LNCAP (cell line): ENCODE data around the gene CDH4.

Experiments
- CTCF ChIP-seq: fragments of 450-650 bp; IDR thresholded peaks from 2 replicates; pipeline ENCODE4 v1.5.1; 2017; ENCODE audit warnings: mild to moderate bottlenecking

CDH4 gene

GRCh38 chr20:61770113-61770585, 518.1 kb downstream of the CDH4 start:
- no peak for TF ChIP-seq CTCF

GRCh38 chr20:61771805-61772350, 519.8 kb downstream of the CDH4 start:
- no peak for TF ChIP-seq CTCF

- TF ChIP-seq CTCF = no peak
Observed at GRCh38 chr20:61772828-61773631, 521.0 kb downstream of the CDH4 start.

- no peak for TF ChIP-seq CTCF
Observed at GRCh38 chr20:61773926-61774587, 522.0 kb downstream of the CDH4 start.

GRCh38 chr20:61775423-61775822, 523.4 kb downstream of the CDH4 start:
- TF ChIP-seq CTCF = no peak

- TF ChIP-seq CTCF = no peak
Observed at GRCh38 chr20:61776491-61777075, 524.5 kb downstream of the CDH4 start.

- no peak for TF ChIP-seq CTCF
Observed at GRCh38 chr20:61777773-61778494, 525.9 kb downstream of the CDH4 start.
